Islet precursor cell (in vitro differentiated cells): ENCODE results near the gene HDGFL1.

Experiments
- DNase-seq: peaks from one replicate; pipeline ENCODE4 v3.0.0-alpha.2; 2018

The HDGFL1 gene

DNA sequence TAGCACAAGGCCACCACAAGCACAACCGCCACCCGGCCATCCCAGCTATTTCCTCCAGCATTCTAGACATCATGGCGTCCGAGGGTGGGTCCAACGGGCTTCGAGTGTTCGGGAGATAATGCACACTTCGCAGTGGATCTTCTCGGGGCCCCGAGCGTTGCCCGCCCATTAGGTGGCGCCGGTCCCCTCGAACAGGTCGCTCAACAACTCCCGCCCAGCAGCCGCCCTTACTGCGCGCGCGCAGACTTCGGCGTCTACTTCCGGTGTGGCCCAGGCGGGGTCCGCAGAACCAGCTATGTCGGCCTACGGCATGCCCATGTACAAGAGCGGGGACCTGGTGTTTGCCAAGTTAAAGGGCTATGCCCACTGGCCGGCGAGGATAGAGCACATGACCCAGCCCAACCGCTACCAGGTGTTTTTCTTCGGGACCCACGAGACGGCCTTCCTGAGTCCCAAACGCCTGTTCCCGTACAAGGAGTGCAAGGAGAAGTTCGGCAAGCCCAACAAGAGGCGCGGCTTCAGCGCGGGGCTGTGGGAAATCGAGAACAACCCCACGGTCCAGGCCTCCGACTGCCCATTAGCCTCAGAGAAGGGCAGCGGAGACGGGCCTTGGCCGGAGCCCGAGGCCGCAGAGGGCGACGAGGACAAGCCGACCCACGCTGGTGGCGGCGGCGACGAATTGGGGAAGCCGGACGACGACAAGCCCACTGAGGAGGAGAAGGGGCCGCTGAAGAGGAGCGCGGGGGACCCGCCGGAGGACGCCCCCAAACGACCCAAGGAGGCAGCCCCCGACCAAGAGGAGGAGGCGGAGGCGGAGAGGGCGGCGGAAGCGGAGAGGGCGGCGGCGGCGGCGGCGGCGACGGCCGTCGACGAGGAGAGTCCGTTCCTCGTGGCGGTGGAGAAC, at the start of gene HDGFL1:
Gene HDGFL1 (plus strand): TSS at position 286 of the 904 bp plus-strand sequence. CDS start 10 bp downstream, at position 296.
- DNase-seq, result no peak

DNA sequence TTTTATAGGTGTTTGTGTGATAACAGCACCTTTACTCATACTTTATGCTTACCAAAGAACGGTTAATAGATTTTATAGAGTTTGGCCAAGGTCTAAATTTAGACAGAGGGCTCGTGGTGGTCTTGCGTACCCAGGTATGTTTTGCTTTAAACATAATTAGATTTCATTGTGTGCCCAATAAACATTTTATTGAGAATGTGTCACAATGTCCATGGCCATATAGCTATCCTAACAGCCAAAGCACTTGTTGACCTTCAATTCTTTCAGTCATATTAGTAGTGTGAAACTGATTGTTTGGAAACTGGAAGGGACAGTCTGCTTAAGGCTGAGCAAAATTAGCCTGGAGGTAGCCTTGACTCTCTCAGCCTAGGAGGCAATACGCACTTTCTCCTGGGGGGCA, 48.3 kb upstream of the HDGFL1 start:
- no peak for DNase-seq

DNA sequence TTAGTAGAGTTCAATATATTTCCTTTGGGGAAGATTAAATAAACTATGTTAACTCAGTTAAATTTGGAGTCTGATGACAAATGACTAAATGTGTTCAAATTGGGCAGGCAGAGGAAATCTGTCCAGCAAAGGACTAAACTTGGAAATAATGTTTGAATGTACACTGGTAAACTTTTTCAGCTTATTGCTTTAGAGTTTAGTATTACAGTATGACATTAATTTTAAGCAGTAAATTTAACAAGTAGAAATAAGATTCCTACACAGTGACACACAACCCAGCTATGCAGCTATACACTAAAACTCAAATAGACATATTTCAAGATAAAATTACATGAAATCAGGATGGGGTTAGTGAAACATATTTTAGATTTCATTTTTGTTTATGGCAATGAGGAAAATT, 42.6 kb upstream of the HDGFL1 start:
- DNase-seq, result no peak

DNA sequence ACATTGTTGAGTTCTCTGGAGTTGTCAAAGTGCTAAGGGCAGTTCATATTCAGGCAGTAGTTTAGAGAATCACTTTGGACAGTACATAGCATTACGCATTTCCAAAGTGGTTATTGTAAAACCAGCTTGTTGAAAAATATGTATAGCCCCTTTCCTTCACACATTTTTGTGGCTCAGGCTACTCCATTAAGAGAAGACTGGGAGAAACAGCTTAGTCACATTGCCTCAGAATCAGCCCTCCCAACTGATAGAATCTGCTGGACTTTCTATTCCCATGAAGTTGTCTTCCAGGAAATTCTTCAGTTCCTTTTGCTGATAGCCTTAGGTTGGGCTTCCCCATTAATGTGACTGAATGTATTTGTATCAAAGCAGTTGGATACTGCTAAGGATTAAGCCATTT, 39.5 kb upstream of the HDGFL1 start:
- DNase-seq, result no peak

- DNase-seq, result no peak
These were observed 38.9 kb upstream of the HDGFL1 start for GRCh38 chr6:22530506-22530905.

GRCh38 chr6:22536122-22536521, 33.2 kb upstream of the HDGFL1 start:
- no peak for DNase-seq

- DNase-seq, result no peak
These were observed 24.9 kb upstream of the HDGFL1 start for GRCh38 chr6:22544476-22544875.

DNA sequence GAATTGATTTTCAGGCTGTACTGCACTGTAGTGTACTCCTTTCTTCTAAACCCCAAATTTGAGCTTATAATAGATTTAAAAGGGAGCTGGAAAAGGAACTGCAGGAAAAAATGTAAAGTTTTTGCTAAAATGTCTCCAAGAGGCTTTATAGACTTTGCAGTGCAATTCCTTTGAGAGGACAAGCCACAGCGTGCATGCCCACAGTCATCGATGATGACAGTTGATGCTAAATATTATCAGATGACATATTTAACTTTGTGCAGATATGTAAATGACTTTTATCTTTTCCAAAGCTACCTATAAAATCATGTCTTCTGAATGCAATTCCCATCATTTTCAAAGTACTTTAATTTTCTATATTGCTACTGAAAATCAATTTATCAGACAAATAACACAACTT, 24.3 kb upstream of the HDGFL1 start:
- no peak for DNase-seq

- no peak for DNase-seq
These were observed 23.1 kb upstream of the HDGFL1 start for GRCh38 chr6:22546236-22546635.

GRCh38 chr6:22550971-22551670, 18.2 kb upstream of the HDGFL1 start:
- DNase-seq, result no peak

GRCh38 chr6:22556266-22556665, 13.1 kb upstream of the HDGFL1 start:
- no peak for DNase-seq

DNA sequence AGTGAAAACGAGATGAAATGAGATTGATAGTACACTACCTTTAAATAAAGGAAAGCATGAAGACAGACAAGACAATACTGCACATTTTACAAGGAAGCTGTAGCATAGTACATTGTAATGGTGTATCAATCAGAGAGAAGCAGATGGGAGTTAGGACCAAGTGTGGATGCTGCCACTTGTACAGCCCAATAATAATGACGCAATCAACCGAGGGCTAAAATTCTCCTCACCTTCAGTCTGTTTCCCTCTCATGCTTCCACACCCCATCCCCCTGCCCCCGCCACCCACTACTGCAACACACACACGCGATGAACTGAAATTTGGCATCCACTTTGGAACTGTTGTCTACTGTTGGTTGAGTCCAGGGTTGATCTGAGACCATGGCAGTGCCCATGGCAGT, 12.4 kb upstream of the HDGFL1 start:
- no peak for DNase-seq

DNA sequence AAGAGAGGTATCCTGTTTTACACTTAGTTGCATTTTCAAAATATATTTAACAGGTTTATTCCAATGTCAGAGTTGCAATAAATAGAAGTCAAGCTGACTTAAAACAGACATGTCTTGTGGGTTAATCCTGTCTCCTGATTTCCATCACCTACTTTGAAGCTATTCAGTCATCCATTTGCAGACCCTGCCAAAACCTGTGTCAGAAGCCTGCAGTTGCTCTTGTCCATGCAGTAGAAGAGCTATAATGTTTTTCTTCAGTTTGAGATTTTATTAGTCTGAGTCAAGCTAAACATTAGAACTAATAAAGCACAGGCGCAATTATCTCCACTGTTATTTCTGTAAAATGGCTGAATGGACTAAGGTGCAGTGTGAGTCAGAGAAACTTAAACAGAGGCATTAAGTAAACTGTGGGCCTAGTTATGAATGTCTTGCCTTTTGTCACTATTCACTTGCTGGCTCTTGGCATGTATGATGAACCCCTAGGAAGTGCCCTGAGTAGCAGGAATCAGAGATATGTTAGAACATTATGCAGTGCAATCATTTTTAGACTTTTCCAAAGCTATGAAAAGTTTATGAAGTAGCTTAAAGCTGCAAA, 11.0 kb upstream of the HDGFL1 start:
- no peak for DNase-seq

DNA sequence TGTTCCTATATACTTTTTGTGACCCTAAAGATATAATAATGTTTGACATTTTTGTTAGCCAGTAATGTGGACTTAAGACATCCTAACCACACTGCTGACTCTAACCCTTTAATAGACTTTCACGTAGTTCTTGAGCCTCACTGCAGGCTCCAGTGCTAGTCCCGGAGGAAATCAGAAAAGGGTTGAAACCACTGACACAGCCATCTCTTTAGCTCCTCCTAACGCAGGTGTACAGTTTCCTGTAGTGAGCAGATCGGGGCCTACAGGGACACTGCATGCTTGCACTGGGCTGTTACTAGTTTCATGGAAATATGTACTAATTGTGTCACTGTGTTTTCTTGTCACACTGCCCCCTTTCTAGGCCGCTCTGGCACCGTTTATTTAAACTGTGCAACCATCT, 512 bp upstream of the HDGFL1 start:
- DNase-seq, result no peak

- no peak for DNase-seq
These were observed 802 bp downstream of the HDGFL1 start for GRCh38 chr6:22570185-22570551.

- no peak for DNase-seq
These were observed 5.8 kb downstream of the HDGFL1 start for GRCh38 chr6:22575190-22575589.

DNA sequence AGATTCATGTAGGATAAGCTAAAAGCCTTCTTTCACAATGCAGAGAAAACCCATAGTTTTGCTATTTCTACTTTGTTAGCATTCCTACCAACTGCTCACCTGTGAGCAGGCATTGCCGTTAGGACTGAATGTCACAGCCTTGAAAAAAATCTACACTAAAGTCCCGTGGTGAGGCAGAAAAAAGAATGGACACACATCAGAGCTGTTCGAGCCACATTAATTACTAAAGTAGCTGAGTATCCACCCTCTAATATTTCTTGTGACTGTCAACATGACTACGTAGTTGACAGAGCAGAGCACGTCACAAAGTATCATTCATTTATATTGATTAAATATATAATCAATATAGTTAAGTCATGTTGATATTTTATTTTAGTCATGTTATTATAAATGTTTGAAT, 10.1 kb downstream of the HDGFL1 start:
- no peak for DNase-seq

GRCh38 chr6:22580337-22580736, 11.0 kb downstream of the HDGFL1 start:
- DNase-seq, result no peak

- no peak for DNase-seq
These were observed 13.2 kb downstream of the HDGFL1 start for GRCh38 chr6:22582417-22583205.

GRCh38 chr6:22583230-22583629, 13.9 kb downstream of the HDGFL1 start:
- DNase-seq, result no peak

- no peak for DNase-seq
These were observed 14.6 kb downstream of the HDGFL1 start for GRCh38 chr6:22583927-22584326.

GRCh38 chr6:22589118-22589517, 19.8 kb downstream of the HDGFL1 start:
- DNase-seq, result no peak

DNA sequence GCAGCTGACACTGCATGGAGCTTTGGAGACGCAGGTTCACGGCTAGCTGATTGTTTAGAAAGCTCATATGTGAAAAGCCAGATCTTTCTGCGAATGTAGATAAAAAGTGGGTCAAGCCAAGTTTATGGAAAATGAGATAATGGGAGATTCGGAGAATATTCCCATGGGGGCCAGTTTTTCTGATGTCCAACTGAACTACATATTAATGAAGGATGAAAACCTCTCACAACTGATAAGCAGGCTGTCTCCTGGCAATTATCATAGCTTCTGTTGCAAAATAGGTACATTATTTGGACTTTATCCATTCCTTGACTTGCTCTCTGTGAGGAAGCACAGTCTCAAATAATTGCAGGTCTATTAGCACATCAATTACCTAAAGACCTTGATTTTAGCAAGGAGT, 21.1 kb downstream of the HDGFL1 start:
- DNase-seq, result no peak
